Measurements from ENCODE around the gene MYO6.

Gene MYO6

GRCh38 chr6:75843396-75843795 lies 94.4 kb downstream of the MYO6 start:
- ChIA-PET CTCF (interaction anchor here (1.0 to 1.5 kb wide), 2 partner anchors 8 to 51 kb away, joined by 3 read pairs; no protein-coding TSS in a partner anchor), POLR2A (no interaction called here)
- H3K4me3 ChIP-seq (ENCODE audit: low read depth, low read length) = no peak overlapping the region
- DNase-seq (ENCODE audit: low read depth, low spot score) = no peak
- no peak for TF ChIP-seq CTCF (IDR thresholded peaks at IDR 0.05; ENCODE audit: insufficient read depth, low read length, missing control alignments)

GRCh38 chr6:75848274-75848673 lies 99.2 kb downstream of the MYO6 start:
- CTCF ChIA-PET = interaction anchor here (1.2 kb wide), 1 partner anchor 45 kb away, joined by 4 read pairs; no protein-coding TSS in a partner anchor
- TF ChIP-seq CTCF (IDR thresholded peaks at IDR 0.05; ENCODE audit: insufficient read depth, low read length, missing control alignments) = no peak
- POLR2A ChIA-PET = no interaction called here
- no peak for DNase-seq (ENCODE audit: low read depth, low spot score)
- no peak overlapping the region for H3K4me3 ChIP-seq (ENCODE audit: low read depth, low read length)

GRCh38 chr6:75849329-75850025 lies 100.4 kb downstream of the MYO6 start:
- H3K4me3 ChIP-seq (ENCODE audit: low read depth, low read length) = no peak overlapping the region
- ChIA-PET CTCF (interaction anchor here (1.2 kb wide), 1 partner anchor 44 kb away, joined by 4 read pairs; no protein-coding TSS in a partner anchor), POLR2A (interaction anchor here (0.6 to 0.7 kb wide), 2 partner anchors 38 to 110 kb away, joined by 3 to 5 read pairs; no protein-coding TSS in a partner anchor)
- no peak for DNase-seq (ENCODE audit: low read depth, low spot score)
- TF ChIP-seq CTCF (IDR thresholded peaks at IDR 0.05; ENCODE audit: insufficient read depth, low read length, missing control alignments) = no peak

- CTCF ChIA-PET = no interaction called here
- no peak for DNase-seq (ENCODE audit: low read depth, low spot score)
- TF ChIP-seq CTCF (IDR thresholded peaks at IDR 0.05; ENCODE audit: insufficient read depth, low read length, missing control alignments) = no peak
- POLR2A ChIA-PET = interaction anchor here (0.7 kb wide), 1 partner anchor 38 kb away, joined by 3 read pairs; no protein-coding TSS in a partner anchor
- H3K4me3 ChIP-seq (ENCODE audit: low read depth, low read length) = no peak overlapping the region
Measured at GRCh38 chr6:75850026-75850833, 101.2 kb downstream of the MYO6 start.

GRCh38 chr6:75852721-75853120 lies 103.7 kb downstream of the MYO6 start:
- no peak overlapping the region for H3K4me3 ChIP-seq (ENCODE audit: low read depth, low read length)
- no peak for TF ChIP-seq CTCF (IDR thresholded peaks at IDR 0.05; ENCODE audit: insufficient read depth, low read length, missing control alignments)
- no peak for DNase-seq (ENCODE audit: low read depth, low spot score)
- CTCF ChIA-PET = interaction anchor here (0.8 to 2.0 kb wide), 2 partner anchors 10 to 16 kb away, joined by 3 to 5 read pairs; no protein-coding TSS in a partner anchor
- POLR2A ChIA-PET = no interaction called here

GRCh38 chr6:75853806-75854205 lies 104.8 kb downstream of the MYO6 start:
- no peak for DNase-seq (ENCODE audit: low read depth, low spot score)
- no peak for TF ChIP-seq CTCF (IDR thresholded peaks at IDR 0.05; ENCODE audit: insufficient read depth, low read length, missing control alignments)
- no peak overlapping the region for H3K4me3 ChIP-seq (ENCODE audit: low read depth, low read length)
- ChIA-PET POLR2A (no interaction called here), CTCF (interaction anchor here (0.8 to 2.0 kb wide), 3 partner anchors 8 to 17 kb away, joined by 3 to 5 read pairs (median 3); no protein-coding TSS in a partner anchor)
